ENCODE data around the gene PPFIA1.

DNA sequence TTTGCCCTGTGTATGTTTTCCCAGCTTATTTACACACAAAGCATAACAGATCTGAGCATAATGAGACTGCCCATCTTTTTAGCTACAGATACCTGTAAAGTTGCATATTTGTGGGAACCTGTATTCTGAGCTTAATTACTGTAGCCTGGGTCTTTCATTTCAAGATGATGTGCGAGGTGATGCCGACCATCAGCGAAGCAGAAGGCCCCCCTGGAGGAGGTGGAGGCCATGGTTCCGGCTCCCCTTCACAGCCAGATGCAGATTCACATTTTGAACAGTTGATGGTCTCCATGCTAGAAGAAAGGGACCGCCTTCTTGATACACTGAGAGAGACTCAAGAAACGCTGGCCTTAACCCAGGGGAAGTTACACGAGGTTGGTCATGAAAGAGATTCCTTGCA, 1.5 kb downstream of the PPFIA1 start:
- TF ChIP-seq EZH2 (IDR thresholded peaks at IDR 0.05; ENCODE audit: borderline replicate concordance, low read depth, low read length, poor library complexity, severe bottlenecking), result no peak
- TF ChIP-seq, protein P1, sequence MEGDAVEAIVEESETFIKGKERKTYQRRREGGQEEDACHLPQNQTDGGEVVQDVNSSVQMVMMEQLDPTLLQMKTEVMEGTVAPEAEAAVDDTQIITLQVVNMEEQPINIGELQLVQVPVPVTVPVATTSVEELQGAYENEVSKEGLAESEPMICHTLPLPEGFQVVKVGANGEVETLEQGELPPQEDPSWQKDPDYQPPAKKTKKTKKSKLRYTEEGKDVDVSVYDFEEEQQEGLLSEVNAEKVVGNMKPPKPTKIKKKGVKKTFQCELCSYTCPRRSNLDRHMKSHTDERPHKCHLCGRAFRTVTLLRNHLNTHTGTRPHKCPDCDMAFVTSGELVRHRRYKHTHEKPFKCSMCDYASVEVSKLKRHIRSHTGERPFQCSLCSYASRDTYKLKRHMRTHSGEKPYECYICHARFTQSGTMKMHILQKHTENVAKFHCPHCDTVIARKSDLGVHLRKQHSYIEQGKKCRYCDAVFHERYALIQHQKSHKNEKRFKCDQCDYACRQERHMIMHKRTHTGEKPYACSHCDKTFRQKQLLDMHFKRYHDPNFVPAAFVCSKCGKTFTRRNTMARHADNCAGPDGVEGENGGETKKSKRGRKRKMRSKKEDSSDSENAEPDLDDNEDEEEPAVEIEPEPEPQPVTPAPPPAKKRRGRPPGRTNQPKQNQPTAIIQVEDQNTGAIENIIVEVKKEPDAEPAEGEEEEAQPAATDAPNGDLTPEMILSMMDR (conservative IDR thresholded peaks at IDR 0.05; ENCODE audit: low read depth, low read length), result no peak

Measured in A673 (cell line).